ENCODE measurements around the gene VASP.

DNA sequence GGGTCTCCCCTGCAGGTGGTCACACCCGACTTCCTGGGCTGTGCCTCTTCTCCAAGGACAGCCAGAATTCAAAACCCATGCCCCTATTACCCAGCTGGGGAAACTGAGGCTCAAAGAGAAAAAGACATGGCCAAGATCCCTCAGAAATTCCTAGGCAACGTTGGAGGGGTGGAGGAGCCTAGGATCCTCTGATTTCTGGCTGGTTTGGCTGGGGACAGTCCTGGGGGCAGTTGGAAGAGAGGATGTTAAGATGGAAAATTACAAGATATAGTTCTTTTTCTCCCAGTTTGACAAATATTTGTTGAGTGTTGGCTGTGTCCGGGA lies 2.4 kb downstream of the VASP start:
- TF ChIP-seq, protein P1, sequence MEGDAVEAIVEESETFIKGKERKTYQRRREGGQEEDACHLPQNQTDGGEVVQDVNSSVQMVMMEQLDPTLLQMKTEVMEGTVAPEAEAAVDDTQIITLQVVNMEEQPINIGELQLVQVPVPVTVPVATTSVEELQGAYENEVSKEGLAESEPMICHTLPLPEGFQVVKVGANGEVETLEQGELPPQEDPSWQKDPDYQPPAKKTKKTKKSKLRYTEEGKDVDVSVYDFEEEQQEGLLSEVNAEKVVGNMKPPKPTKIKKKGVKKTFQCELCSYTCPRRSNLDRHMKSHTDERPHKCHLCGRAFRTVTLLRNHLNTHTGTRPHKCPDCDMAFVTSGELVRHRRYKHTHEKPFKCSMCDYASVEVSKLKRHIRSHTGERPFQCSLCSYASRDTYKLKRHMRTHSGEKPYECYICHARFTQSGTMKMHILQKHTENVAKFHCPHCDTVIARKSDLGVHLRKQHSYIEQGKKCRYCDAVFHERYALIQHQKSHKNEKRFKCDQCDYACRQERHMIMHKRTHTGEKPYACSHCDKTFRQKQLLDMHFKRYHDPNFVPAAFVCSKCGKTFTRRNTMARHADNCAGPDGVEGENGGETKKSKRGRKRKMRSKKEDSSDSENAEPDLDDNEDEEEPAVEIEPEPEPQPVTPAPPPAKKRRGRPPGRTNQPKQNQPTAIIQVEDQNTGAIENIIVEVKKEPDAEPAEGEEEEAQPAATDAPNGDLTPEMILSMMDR (IDR thresholded peaks at IDR 0.05; ENCODE audit: extremely low read depth in 1 of 2, insufficient read depth in 1 of 2, low read depth in 1 of 2, low read length in 2 of 2), result no peak
- no peak for TF ChIP-seq JUN (IDR thresholded peaks at IDR 0.05; ENCODE audit: borderline replicate concordance, insufficient read depth, insufficient read length, low read depth)
- TF ChIP-seq POLR2A (IDR thresholded peaks at IDR 0.05; ENCODE audit: low read depth, low read length), result no peak
- TF ChIP-seq EZH2 (IDR thresholded peaks at IDR 0.05; ENCODE audit: borderline replicate concordance, low read depth, low read length, severe bottlenecking), result no peak
- TF ChIP-seq MAX (IDR thresholded peaks at IDR 0.05; ENCODE audit: insufficient read depth, insufficient read length), result no peak
- no peak for TF ChIP-seq POLR2AphosphoS5 (IDR thresholded peaks at IDR 0.05; ENCODE audit: insufficient read depth, low read depth, low read length)
